H9 (cell line): ENCODE measurements around the gene WDR81. TPM values are rescaled to one million over a fixed set of nuclear protein-coding genes. Genes with fewer than 3 reads are reported as not detected.

Experiments used
- DNase-seq: peaks from one replicate; pipeline ENCODE4 v3.0.0-alpha.2; 2017
- H2AFZ ChIP-seq: one replicate; pipeline ENCODE4 v1.6.1; 2013; ENCODE audit warnings: mild to moderate bottlenecking, low read length, control low read depth, moderate library complexity
- H2AK5ac ChIP-seq: 2 replicates; pipeline ENCODE4 v1.6.1; 2013; ENCODE audit warnings: low read length, control low read depth, mixed read lengths; ENCODE audit not compliant: insufficient read length
- H2BK120ac ChIP-seq: one replicate; pipeline ENCODE4 v1.6.1; 2013; ENCODE audit warnings: low read depth, mild to moderate bottlenecking, low read length, control low read depth, inconsistent platforms; ENCODE audit not compliant: poor library complexity, severe bottlenecking
- H2BK12ac ChIP-seq: 2 replicates; pipeline ENCODE4 v1.6.1; 2013; ENCODE audit warnings: low read length, control low read depth, mixed read lengths, low read depth; ENCODE audit not compliant: insufficient read length
- H2BK15ac ChIP-seq: 2 replicates; pipeline ENCODE4 v1.6.1; 2013; ENCODE audit warnings: low read depth, low read length, control low read depth
- H2BK20ac ChIP-seq: one replicate; pipeline ENCODE4 v1.6.1; 2013; ENCODE audit warnings: low read depth, mild to moderate bottlenecking, low read length, control low read depth, inconsistent platforms; ENCODE audit not compliant: poor library complexity, severe bottlenecking
- H2BK5ac ChIP-seq: 2 replicates; pipeline ENCODE4 v1.6.1; 2013; ENCODE audit warnings: low read length, control low read depth, mixed read lengths; ENCODE audit not compliant: insufficient read length
- H3K14ac ChIP-seq: 2 replicates; pipeline ENCODE4 v1.6.1; 2013; ENCODE audit warnings: low read length, control low read depth; ENCODE audit not compliant: insufficient read depth
- H3K18ac ChIP-seq: 2 replicates; pipeline ENCODE4 v1.6.1; 2013; ENCODE audit warnings: low read depth, mild to moderate bottlenecking, mixed read lengths, low read length, control low read depth; ENCODE audit not compliant: insufficient read length
- H3K23ac ChIP-seq: 2 replicates; pipeline ENCODE4 v1.6.1; 2013; ENCODE audit warnings: low read length, control low read depth, mixed read lengths, low read depth; ENCODE audit not compliant: insufficient read length
- H3K23me2 ChIP-seq: 2 replicates; pipeline ENCODE4 v1.6.1; 2013; ENCODE audit warnings: low read depth, mild to moderate bottlenecking, mixed read lengths, low read length, control low read depth; ENCODE audit not compliant: insufficient read length, poor library complexity, severe bottlenecking
- H3K27ac ChIP-seq: 2 replicates; pipeline ENCODE4 v1.5.1; 2013; ENCODE audit warnings: low read length, control low read depth, mixed read lengths, low read depth; ENCODE audit not compliant: insufficient read length
- H3K27me3 ChIP-seq: 2 replicates; pipeline ENCODE4 v1.6.1; 2013; ENCODE audit warnings: low read length, control low read depth, inconsistent platforms; ENCODE audit not compliant: insufficient read depth
- H3K4ac ChIP-seq: 2 replicates; pipeline ENCODE4 v1.6.1; 2013; ENCODE audit warnings: low read depth, mild to moderate bottlenecking, control low read depth, inconsistent platforms, low read length, moderate library complexity
- H3K4me1 ChIP-seq: 2 replicates; pipeline ENCODE4 v1.6.1; 2013; ENCODE audit warnings: low read length, control low read depth, inconsistent platforms; ENCODE audit not compliant: insufficient read depth
- H3K4me2 ChIP-seq: 2 replicates; pipeline ENCODE4 v1.6.1; 2013; ENCODE audit warnings: low read length, control low read depth, mixed read lengths; ENCODE audit not compliant: insufficient read length, insufficient read depth
- H3K56ac ChIP-seq: 2 replicates; pipeline ENCODE4 v1.6.1; 2013; ENCODE audit warnings: low read depth, mild to moderate bottlenecking, mixed read lengths, low read length, control low read depth; ENCODE audit not compliant: insufficient read length
- H3K79me1 ChIP-seq: 2 replicates; pipeline ENCODE4 v1.6.1; 2013; ENCODE audit warnings: low read depth, mild to moderate bottlenecking, moderate library complexity, low read length, control low read depth, inconsistent platforms; ENCODE audit not compliant: insufficient read depth, poor library complexity, severe bottlenecking
- H3K79me2 ChIP-seq: 2 replicates; pipeline ENCODE4 v1.6.1; 2013; ENCODE audit warnings: low read length, control low read depth, inconsistent platforms; ENCODE audit not compliant: insufficient read depth
- H3K9ac ChIP-seq: 2 replicates; pipeline ENCODE4 v1.6.1; 2013; ENCODE audit warnings: low read length, control low read depth, mixed read lengths; ENCODE audit not compliant: insufficient read length; ENCODE audit errors: extremely low read depth
- H3K9me3 ChIP-seq: one replicate; pipeline ENCODE4 v1.6.1; 2013; ENCODE audit warnings: low read depth, low read length, inconsistent platforms; ENCODE audit not compliant: control insufficient read depth
- H3T11ph ChIP-seq: one replicate; pipeline ENCODE4 v1.6.1; 2013; ENCODE audit warnings: mild to moderate bottlenecking, low read length, control low read depth, inconsistent platforms
- H4K20me1 ChIP-seq: one replicate; pipeline ENCODE4 v1.6.1; 2013; ENCODE audit not compliant: control insufficient read depth, insufficient read length, insufficient read depth
- H4K5ac ChIP-seq: 2 replicates; pipeline ENCODE4 v1.6.1; 2013; ENCODE audit warnings: low read depth, mild to moderate bottlenecking, mixed read lengths, low read length, control low read depth; ENCODE audit not compliant: insufficient read length
- H4K8ac ChIP-seq: replicated peaks from 2 replicates; pipeline ENCODE4 v1.6.1; 2013; ENCODE audit warnings: low read length, control low read depth, mixed read lengths, low read depth; ENCODE audit not compliant: insufficient read length
- H4K91ac ChIP-seq: 2 replicates; pipeline ENCODE4 v1.6.1; 2013; ENCODE audit warnings: low read depth, mild to moderate bottlenecking, moderate library complexity, mixed read lengths, low read length, control low read depth; ENCODE audit not compliant: insufficient read length
- H3K27ac Mint-ChIP-seq, 3 experiments: 2 replicates in 2 of 3; 3 replicates in 1 of 3; pipeline ENCODE4 v1.8.0; 2020 to 2021; ENCODE audit warnings: mixed read lengths in 3 of 3, mild to moderate bottlenecking in 1 of 3, moderate library complexity in 1 of 3
- H3K27me3 Mint-ChIP-seq: 2 replicates; pipeline ENCODE4 v1.8.0; 2021; ENCODE audit warnings: low read depth, mild to moderate bottlenecking, moderate library complexity, mixed read lengths
- H3K36me3 Mint-ChIP-seq, 3 experiments: 2 replicates in 2 of 3; 3 replicates in 1 of 3; pipeline ENCODE4 v1.8.0; 2020 to 2021; ENCODE audit warnings: low read depth in 3 of 3, mixed read lengths in 3 of 3; ENCODE audit not compliant: insufficient read depth in 1 of 3
- H3K4me1 Mint-ChIP-seq, 2 experiments: 2 replicates each; pipeline ENCODE4 v1.8.0; 2020; ENCODE audit warnings: mixed read lengths in 2 of 2
- H3K4me3 Mint-ChIP-seq, 2 experiments: 2 replicates in 1 of 2; 3 replicates in 1 of 2; pipeline ENCODE4 v1.8.0; 2020 to 2021; ENCODE audit warnings: mild to moderate bottlenecking in 2 of 2, mixed read lengths in 2 of 2, moderate library complexity in 1 of 2
- H3K9me3 Mint-ChIP-seq, 2 experiments: 2 replicates in 1 of 2; 3 replicates in 1 of 2; pipeline ENCODE4 v1.8.0; 2020; ENCODE audit warnings: mild to moderate bottlenecking in 2 of 2, mixed read lengths in 2 of 2, moderate library complexity in 1 of 2
- whole genome bisulfite sequencing: extraction: QIAGEN DNeasy Blood & Tissue Kit; methylation state at CpG from one replicate; pipeline ENCODE4 v1.1.7; 2013; ENCODE audit warnings: missing lambda C conversion rate, low lambda C conversion rate, mixed read lengths; ENCODE audit not compliant: insufficient read length; ENCODE audit errors: extremely low coverage; 5-methylcytosine and 5-hydroxymethylcytosine counted together
- total RNA-seq: library from RNA; stranded (reverse); gene quantifications from 2 replicates; pipeline ENCODE4 v1.2.1, GENCODE V29; 2021
- TF ChIP-seq, protein P1 (sequence below): fragments of 200-600 bp; sonication (generic); conservative IDR thresholded peaks from 3 replicates; pipeline ENCODE4 v1.8.0; 2021; ENCODE audit warnings: antibody characterized with exemption, mild to moderate bottlenecking

WDR81 gene
- total RNA-seq, 1 experiment from 2014 or later = 20.2 TPM

DNA sequence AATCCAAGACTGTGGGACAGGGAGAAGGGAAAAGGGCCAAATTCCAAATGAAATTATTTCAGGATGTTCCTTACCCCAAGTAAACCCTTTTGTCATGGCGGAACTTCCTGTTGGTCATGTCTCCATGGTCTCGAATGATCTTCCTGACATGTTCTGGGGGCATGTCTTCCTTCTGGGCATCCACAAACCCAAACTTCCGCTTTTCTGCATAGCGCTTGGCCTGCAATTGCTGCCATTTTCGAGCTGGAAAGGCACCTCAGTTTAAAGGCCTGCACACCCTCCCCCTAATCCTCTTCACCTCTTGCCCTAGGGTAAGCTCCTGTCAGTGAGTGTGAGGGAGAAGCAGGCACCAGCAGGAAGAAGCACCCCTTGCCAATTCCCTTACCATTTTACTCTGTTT lies 41.0 kb upstream of the WDR81 start:
- peak overlapping the region; percentile 47 for H3K4me2 ChIP-seq
- peak overlapping the region in 2 of 3 experiments; percentile 67 to 96; a peak in 1 of 7 replicates for H3K27ac Mint-ChIP-seq
- H2BK20ac ChIP-seq = no peak overlapping the region
- no peaks in the 10 kb centered on the region for H3K9me3 ChIP-seq
- H3K79me2 ChIP-seq = peaks cover 5% of the 10 kb centered on the region; the same call in 1 of the 2 replicates
- peak overlapping the region; percentile 99 for H3K4me3 Mint-ChIP-seq
- no peak overlapping the region for H3K14ac ChIP-seq
- peaks cover 3% of the 10 kb centered on the region for H3K23me2 ChIP-seq
- no peak overlapping the region for H3K4ac ChIP-seq
- peaks cover 52 to 60% (median 58%) of the 10 kb centered on the region in 3 experiments for H3K36me3 Mint-ChIP-seq
- no peak overlapping the region for H3K56ac ChIP-seq
- no peaks in the 10 kb centered on the region for H4K20me1 ChIP-seq
- peaks cover 0 to under 1% of the 10 kb centered on the region in 2 experiments; a peak in 3 of 5 replicates for H3K9me3 Mint-ChIP-seq
- no peak overlapping the region for H4K5ac ChIP-seq
- no peak overlapping the region for H3K9ac ChIP-seq
- H4K91ac ChIP-seq = no peak overlapping the region
- H2AK5ac ChIP-seq = no peak overlapping the region
- peaks cover 5% of the 10 kb centered on the region for H3K79me1 ChIP-seq
- H2BK15ac ChIP-seq = no peak overlapping the region
- H3K4me1 Mint-ChIP-seq = peaks cover 13 to 15% of the 10 kb centered on the region in 2 experiments
- H2BK12ac ChIP-seq = no peak overlapping the region
- H2BK120ac ChIP-seq = no peak overlapping the region
- TF ChIP-seq, protein P1, sequence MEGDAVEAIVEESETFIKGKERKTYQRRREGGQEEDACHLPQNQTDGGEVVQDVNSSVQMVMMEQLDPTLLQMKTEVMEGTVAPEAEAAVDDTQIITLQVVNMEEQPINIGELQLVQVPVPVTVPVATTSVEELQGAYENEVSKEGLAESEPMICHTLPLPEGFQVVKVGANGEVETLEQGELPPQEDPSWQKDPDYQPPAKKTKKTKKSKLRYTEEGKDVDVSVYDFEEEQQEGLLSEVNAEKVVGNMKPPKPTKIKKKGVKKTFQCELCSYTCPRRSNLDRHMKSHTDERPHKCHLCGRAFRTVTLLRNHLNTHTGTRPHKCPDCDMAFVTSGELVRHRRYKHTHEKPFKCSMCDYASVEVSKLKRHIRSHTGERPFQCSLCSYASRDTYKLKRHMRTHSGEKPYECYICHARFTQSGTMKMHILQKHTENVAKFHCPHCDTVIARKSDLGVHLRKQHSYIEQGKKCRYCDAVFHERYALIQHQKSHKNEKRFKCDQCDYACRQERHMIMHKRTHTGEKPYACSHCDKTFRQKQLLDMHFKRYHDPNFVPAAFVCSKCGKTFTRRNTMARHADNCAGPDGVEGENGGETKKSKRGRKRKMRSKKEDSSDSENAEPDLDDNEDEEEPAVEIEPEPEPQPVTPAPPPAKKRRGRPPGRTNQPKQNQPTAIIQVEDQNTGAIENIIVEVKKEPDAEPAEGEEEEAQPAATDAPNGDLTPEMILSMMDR = no peak
- no CpG with 5 or more reads among the region's 5 CpGs for WGBS
- H3K27me3 Mint-ChIP-seq = no peaks in the 10 kb centered on the region
- no peak overlapping the region for H2BK5ac ChIP-seq
- no peaks in the 10 kb centered on the region for H3K4me1 ChIP-seq
- 0 out of 2 replicates have a peak, but pooled peaks cover 3% of the 10 kb centered on the region for H3K27me3 ChIP-seq
- no peak overlapping the region for H3K18ac ChIP-seq
- no peak overlapping the region for H3K23ac ChIP-seq
- no peak overlapping the region for H2AFZ ChIP-seq
- no peak overlapping the region for H4K8ac ChIP-seq
- H3T11ph ChIP-seq = no peak overlapping the region
- no peak overlapping the region for H3K27ac ChIP-seq
- DNase-seq = no peak
